Gastrocnemius medialis (tissue), 4 donors: Measurements from ENCODE around the gene MT1G. TPM values are rescaled to one million over a fixed set of nuclear protein-coding genes. Genes with fewer than 3 reads are reported as not detected.

Experiments
- ATAC-seq, 2 donors: fragments of 150-250 bp; one replicate each; pipeline ENCODE4 v1.9.1; 2016
- DNase-seq, 2 donors: peaks; one replicate each; pipeline ENCODE4 v3.0.0-alpha.2; 2019
- H3K27ac ChIP-seq, 4 donors: fragments of 200-600 bp; sonication (generic); 1 replicate in 1 of 4; 2 replicates in 3 of 4; pipeline ENCODE4 v1.5.1; 2016 to 2018; ENCODE audit warnings: mild to moderate bottlenecking in 2 of 4, moderate library complexity in 1 of 4
- H3K27me3 ChIP-seq, 3 donors: fragments of 200-600 bp; sonication (generic) in 2 of 3; 1 replicate in 1 of 3; 2 replicates in 2 of 3; pipeline versions ENCODE4 v1.5.1 to v1.6.0; 2016 to 2019; ENCODE audit warnings: mild to moderate bottlenecking in 1 of 3, moderate library complexity in 1 of 3
- H3K36me3 ChIP-seq, 2 donors: fragments of 200-600 bp; sonication (generic) in 1 of 2; one replicate each; pipeline ENCODE4 v1.5.1; 2017 to 2018
- H3K4me1 ChIP-seq, 2 donors: fragments of 200-600 bp; sonication (generic) in 1 of 2; one replicate each; pipeline ENCODE4 v1.5.1; 2016 to 2017; ENCODE audit warnings: mild to moderate bottlenecking in 2 of 2
- H3K4me3 ChIP-seq, 4 donors: fragments of 200-600 bp; sonication (generic) in 3 of 4; 1 replicate in 1 of 4; 2 replicates in 3 of 4; pipeline ENCODE4 v1.5.1; 2016 to 2019; ENCODE audit warnings: mild to moderate bottlenecking in 2 of 4
- H3K9me3 ChIP-seq, 3 donors: fragments of 200-600 bp; sonication (generic) in 2 of 3; 1 replicate in 1 of 3; 2 replicates in 2 of 3; pipeline ENCODE4 v1.5.1; 2016 to 2019
- POLR2A ChIP-seq, 2 donors: fragments of 450-650 bp; IDR thresholded peaks; one replicate each; pipeline ENCODE4 v1.6.1; 2017; ENCODE audit warnings: antibody characterized with exemption in 2 of 2, mild to moderate bottlenecking in 2 of 2, moderate library complexity in 2 of 2
- in situ Hi-C, 4 donors: fragments of 200-750 bp; cut with MboI; loops; one replicate each; pipeline versions ENCODE4 v1.15.0 to v1.8.0; 2017; ENCODE audit warnings: low sequenced_read_pairs in 4 of 4
- intact Hi-C: fragments of 100-400 bp; cut with DNase I; formaldehyde crosslinking; loops from one replicate; pipeline ENCODE4 v1.15.1; 2023; ENCODE audit warnings: low total_unique reads
- total RNA-seq, 4 donors: library from RNA; depleted of rRNA; stranded (reverse); fragments of >200 nt; gene quantifications; one replicate each; pipeline versions ENCODE4 v1.1.0 to v1.2.3, GENCODE V29; 2016
- TF ChIP-seq, protein P1 (sequence below), 5 experiments: fragments of 450-650 bp in 3 of 5; fragments of 200-600 bp in 2 of 5; sonication (generic) in 2 of 5; IDR thresholded peaks in 4 of 5; conservative IDR thresholded peaks in 1 of 5; 1 replicate in 4 of 5; 2 replicates in 1 of 5; pipeline ENCODE4 v1.5.1; 2016 to 2019; ENCODE audit warnings: antibody characterized with exemption in 5 of 5, mild to moderate bottlenecking in 3 of 5, moderate library complexity in 3 of 5

MT1G gene
- total RNA-seq, 4 donors from 2014 or later = 3.5 to 4.6 TPM; not detected in 2

DNA sequence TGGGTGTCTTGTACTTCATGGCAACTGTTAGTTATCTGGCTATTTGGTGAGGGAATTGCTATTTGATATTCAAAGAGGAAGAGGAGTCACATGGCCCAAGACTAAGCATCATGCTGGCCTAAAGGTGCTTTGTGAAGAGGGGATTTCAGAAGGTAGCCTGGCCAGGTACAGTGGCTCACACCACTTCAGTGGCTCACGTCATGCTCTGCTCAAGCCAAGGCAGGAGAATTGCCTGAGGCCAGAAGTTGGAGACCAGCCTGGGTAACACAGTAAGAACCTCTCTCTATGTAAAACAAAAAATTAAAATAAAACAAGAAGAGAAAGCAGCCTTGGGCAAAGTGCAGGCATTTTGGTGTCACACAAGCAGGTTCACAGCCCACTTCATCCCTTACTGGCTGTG is 22.6 kb downstream of the MT1G start:
- ATAC-seq (no peak), DNase-seq (no peak)
- Histone ChIP-seq H3K4me3 (no peak overlapping the region), H3K4me1 (peaks cover 0 to 12% of the 10 kb centered on the region in 2 donors), H3K9me3 (no peaks in the 10 kb centered on the region), H3K36me3 (no peaks in the 10 kb centered on the region), H3K27me3 (peaks cover 2 to 8% (median 7%) of the 10 kb centered on the region in 3 donors), H3K27ac (no peak overlapping the region)
- TF ChIP-seq POLR2A (IDR thresholded peaks at IDR 0.05) = no peak
- TF ChIP-seq, protein P1, sequence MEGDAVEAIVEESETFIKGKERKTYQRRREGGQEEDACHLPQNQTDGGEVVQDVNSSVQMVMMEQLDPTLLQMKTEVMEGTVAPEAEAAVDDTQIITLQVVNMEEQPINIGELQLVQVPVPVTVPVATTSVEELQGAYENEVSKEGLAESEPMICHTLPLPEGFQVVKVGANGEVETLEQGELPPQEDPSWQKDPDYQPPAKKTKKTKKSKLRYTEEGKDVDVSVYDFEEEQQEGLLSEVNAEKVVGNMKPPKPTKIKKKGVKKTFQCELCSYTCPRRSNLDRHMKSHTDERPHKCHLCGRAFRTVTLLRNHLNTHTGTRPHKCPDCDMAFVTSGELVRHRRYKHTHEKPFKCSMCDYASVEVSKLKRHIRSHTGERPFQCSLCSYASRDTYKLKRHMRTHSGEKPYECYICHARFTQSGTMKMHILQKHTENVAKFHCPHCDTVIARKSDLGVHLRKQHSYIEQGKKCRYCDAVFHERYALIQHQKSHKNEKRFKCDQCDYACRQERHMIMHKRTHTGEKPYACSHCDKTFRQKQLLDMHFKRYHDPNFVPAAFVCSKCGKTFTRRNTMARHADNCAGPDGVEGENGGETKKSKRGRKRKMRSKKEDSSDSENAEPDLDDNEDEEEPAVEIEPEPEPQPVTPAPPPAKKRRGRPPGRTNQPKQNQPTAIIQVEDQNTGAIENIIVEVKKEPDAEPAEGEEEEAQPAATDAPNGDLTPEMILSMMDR (IDR thresholded peaks at IDR 0.05 in 4 of 5, conservative IDR thresholded peaks at IDR 0.05 in 1 of 5) = no peak
- in situ Hi-C loops (no loop called here), intact Hi-C loops (no loop called here)

DNA sequence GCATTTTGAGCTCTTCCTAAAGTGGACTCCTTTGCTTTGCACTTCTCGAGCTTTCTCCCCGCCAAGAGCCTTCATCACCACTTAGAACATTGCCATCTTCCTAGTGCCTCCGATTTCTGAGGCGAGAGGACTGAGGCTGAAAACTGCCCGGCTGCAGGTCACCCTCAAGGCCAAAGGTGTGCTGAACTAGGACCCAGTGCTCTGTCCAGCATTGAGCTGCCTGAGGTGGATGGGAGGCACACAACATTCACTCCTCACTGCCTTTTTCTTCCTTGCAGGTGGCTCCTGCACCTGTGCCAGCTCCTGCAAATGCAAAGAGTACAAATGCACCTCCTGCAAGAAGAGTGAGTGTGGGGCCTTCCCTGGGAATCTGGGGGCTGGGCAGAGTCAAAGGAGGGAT is 24.0 kb downstream of the MT1G start:
- ATAC-seq (no peak), DNase-seq (no peak)
- intact Hi-C loops = loop anchor here (2.0 kb wide), 1 partner anchor 37 kb away; no protein-coding TSS in a partner anchor
- TF ChIP-seq, protein P1 (IDR thresholded peaks at IDR 0.05 in 4 of 5, conservative IDR thresholded peaks at IDR 0.05 in 1 of 5) = no peak
- TF ChIP-seq POLR2A (IDR thresholded peaks at IDR 0.05) = no peak
- in situ Hi-C loops = no loop called here
- H3K27ac ChIP-seq = peak overlapping the region in 1 of 4 donors; percentile 32
- H3K27me3 ChIP-seq = peaks cover 2 to 10% (median 8%) of the 10 kb centered on the region in 3 donors
- peaks cover 1 to 16% of the 10 kb centered on the region in 2 donors for H3K4me1 ChIP-seq
- no peaks in the 10 kb centered on the region for H3K9me3 ChIP-seq
- H3K36me3 ChIP-seq = no peaks in the 10 kb centered on the region
- peak overlapping the region; percentile 29 to 43 (median 38) for H3K4me3 ChIP-seq

DNA sequence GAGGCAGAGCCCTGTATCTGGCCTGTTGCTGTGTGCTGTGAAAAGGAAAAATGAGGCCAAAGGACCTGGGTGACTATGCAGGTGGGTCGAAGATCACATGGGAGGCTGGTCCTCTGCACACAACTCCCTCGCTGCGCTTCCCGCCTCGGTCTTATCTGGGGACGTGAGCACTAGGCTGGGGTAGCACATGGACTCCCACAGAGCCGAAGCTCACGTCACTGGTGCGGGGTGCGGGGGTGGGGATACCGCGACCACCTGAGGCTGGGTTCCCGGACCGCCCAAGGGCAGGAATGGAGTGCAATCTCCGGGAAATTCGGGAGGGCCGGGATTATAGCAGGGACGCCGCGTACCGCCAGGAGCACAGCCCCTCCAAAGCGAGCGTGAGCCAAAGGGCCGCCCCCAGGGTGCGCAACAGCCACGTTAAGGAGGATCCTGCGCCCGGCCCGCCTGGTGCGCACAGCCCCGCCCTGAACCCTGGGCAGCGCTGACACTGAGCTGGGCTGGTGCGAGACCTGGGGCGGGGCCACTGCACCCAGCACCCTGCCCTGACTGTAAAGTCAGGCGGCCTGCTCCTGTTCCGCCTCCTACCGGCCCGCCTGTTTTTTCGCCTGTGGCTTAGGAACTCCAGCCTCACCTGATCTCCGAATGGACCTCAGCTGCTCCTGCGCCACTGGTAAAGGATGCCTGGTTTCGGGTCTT is 24.6 kb downstream of the MT1G start:
- no peaks in the 10 kb centered on the region for H3K36me3 ChIP-seq
- in situ Hi-C loops = no loop called here
- peaks cover 2 to 11% (median 10%) of the 10 kb centered on the region in 3 donors for H3K27me3 ChIP-seq
- H3K4me3 ChIP-seq = peak overlapping the region; percentile 29 to 43 (median 38)
- H3K27ac ChIP-seq = peak overlapping the region; percentile 21 to 50 (median 34)
- H3K4me1 ChIP-seq = peaks cover 5 to 20% of the 10 kb centered on the region in 2 donors
- TF ChIP-seq, protein P1 (IDR thresholded peaks at IDR 0.05 in 4 of 5, conservative IDR thresholded peaks at IDR 0.05 in 1 of 5) = peak in 4 of 5 experiments; percentile 32 to 49 (median 46)
- no peak for TF ChIP-seq POLR2A (IDR thresholded peaks at IDR 0.05)
- ATAC-seq (peak; percentile 51 to 59), DNase-seq (peak; percentile 27 to 54)
- intact Hi-C loops = loop anchor here (2.0 kb wide), 1 partner anchor 36 kb away; no protein-coding TSS in a partner anchor
- H3K9me3 ChIP-seq = no peaks in the 10 kb centered on the region

DNA sequence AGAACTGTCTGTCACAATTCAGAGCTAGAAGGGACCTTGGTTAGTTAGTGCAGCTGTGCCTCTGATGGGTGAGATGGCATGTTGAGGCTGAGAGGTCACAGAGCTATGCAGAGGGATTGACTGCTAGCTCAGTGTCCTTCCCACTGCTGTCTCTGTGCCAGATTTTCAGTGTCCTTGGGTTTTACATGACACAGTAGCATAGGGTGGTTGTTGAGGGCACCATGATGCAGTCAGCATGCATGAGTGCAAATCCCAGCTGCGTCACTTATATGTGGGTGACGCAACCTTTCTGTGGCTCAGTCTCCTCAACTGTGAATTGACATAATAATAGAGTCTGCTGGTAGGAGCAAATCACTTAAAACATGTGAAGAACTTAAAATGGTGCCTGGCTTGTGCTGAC is 26.7 kb downstream of the MT1G start:
- Histone ChIP-seq H3K4me3 (no peak overlapping the region), H3K36me3 (no peaks in the 10 kb centered on the region), H3K27ac (no peak overlapping the region), H3K27me3 (peaks cover 2 to 7% (median 3%) of the 10 kb centered on the region in 3 donors), H3K4me1 (peaks cover 5 to 20% of the 10 kb centered on the region in 2 donors), H3K9me3 (no peaks in the 10 kb centered on the region)
- TF ChIP-seq POLR2A (IDR thresholded peaks at IDR 0.05) = no peak
- TF ChIP-seq, protein P1 (IDR thresholded peaks at IDR 0.05 in 4 of 5, conservative IDR thresholded peaks at IDR 0.05 in 1 of 5) = no peak
- in situ Hi-C loops (no loop called here), intact Hi-C loops (no loop called here)
- no peak for DNase-seq
- ATAC-seq = no peak
